SK-N-SH treated with all-trans-retinoic acid at 6 μM for 48 hours (cell line): Measurements from ENCODE around the gene GHITM.

Source experiments
- ESRRG ChIP-seq: fragments of 250-450 bp; sonication (Bioruptor Pico); IDR thresholded peaks from 2 replicates; pipeline ENCODE4 v1.6.1; 2021; ENCODE audit warnings: mild to moderate bottlenecking
- TSHZ2 ChIP-seq: fragments of 250-450 bp; sonication (Bioruptor Pico); IDR thresholded peaks from 2 replicates; pipeline ENCODE4 v1.5.0; 2020; ENCODE audit warnings: mild to moderate bottlenecking, moderate library complexity
- ZFP3 ChIP-seq: fragments of 250-450 bp; sonication (Bioruptor Pico); IDR thresholded peaks from 2 replicates; pipeline ENCODE4 v1.5.0; 2020; ENCODE audit warnings: mild to moderate bottlenecking, moderate library complexity
- ZFP30 ChIP-seq: fragments of 450-650 bp; formaldehyde crosslinking; IDR thresholded peaks from 2 replicates; pipeline ENCODE4 v1.5.0; 2022; ENCODE audit warnings: mild to moderate bottlenecking, moderate library complexity
- ZNF70 ChIP-seq: fragments of 450-650 bp; formaldehyde crosslinking; IDR thresholded peaks from 2 replicates; pipeline ENCODE4 v1.5.0; 2020; ENCODE audit warnings: mild to moderate bottlenecking, moderate library complexity
- ZNF8 ChIP-seq: fragments of 450-650 bp; formaldehyde crosslinking; IDR thresholded peaks from 2 replicates; pipeline ENCODE4 v1.5.0; 2020; ENCODE audit warnings: mild to moderate bottlenecking, moderate library complexity
- TF ChIP-seq, protein P1 (sequence below): fragments of 250-450 bp; sonication (Bioruptor Pico); IDR thresholded peaks from 2 replicates; pipeline ENCODE4 v1.8.0; 2020; ENCODE audit warnings: mild to moderate bottlenecking, moderate library complexity, borderline replicate concordance

DNA sequence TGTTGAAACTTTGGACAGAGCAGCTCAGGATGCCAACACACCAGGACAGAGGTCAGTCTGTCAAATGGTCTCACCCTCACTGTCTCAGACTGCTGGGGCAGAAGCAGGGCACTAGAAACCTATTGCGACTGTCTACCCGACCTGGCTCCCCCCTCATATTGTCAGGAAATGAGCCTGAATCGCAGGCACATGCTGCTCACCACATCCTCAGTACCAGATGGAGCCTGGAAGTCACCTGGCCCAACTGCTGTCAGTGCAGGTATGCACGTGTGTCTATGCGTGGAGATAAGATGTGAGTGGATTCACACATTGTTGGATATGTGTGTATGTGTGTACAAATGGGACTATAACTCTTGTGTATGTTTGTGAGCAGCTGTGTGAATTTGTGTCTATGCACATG is 51.8 kb downstream of the GHITM start:
- TF ChIP-seq ZFP30 (CRISPR knock-in tag), result no peak
- TF ChIP-seq ESRRG (CRISPR knock-in tag), result no peak
- no peak for TF ChIP-seq ZNF8 (CRISPR knock-in tag)
- TF ChIP-seq TSHZ2 (CRISPR knock-in tag), result no peak
- TF ChIP-seq, protein P1, sequence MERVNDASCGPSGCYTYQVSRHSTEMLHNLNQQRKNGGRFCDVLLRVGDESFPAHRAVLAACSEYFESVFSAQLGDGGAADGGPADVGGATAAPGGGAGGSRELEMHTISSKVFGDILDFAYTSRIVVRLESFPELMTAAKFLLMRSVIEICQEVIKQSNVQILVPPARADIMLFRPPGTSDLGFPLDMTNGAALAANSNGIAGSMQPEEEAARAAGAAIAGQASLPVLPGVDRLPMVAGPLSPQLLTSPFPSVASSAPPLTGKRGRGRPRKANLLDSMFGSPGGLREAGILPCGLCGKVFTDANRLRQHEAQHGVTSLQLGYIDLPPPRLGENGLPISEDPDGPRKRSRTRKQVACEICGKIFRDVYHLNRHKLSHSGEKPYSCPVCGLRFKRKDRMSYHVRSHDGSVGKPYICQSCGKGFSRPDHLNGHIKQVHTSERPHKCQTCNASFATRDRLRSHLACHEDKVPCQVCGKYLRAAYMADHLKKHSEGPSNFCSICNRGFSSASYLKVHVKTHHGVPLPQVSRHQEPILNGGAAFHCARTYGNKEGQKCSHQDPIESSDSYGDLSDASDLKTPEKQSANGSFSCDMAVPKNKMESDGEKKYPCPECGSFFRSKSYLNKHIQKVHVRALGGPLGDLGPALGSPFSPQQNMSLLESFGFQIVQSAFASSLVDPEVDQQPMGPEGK (CRISPR knock-in tag), result no peak
- no peak for TF ChIP-seq ZFP3 (CRISPR knock-in tag)
- TF ChIP-seq ZNF70 (CRISPR knock-in tag), result no peak
